ENCODE data around the gene CTDSPL2.

The CTDSPL2 gene

GRCh38 chr15:44565387-44566154 is 138.1 kb downstream of the CTDSPL2 start:
- no peak for TF ChIP-seq CTCF (IDR thresholded peaks at IDR 0.05; ENCODE audit: low read depth, low read length)
- no peak overlapping the region for H3K4me3 ChIP-seq (ENCODE audit: low read depth, low read length)

- TF ChIP-seq CTCF (IDR thresholded peaks at IDR 0.05; ENCODE audit: low read depth, low read length) = no peak
- no peak overlapping the region for H3K4me3 ChIP-seq (ENCODE audit: low read depth, low read length)
These were observed 138.7 kb downstream of the CTDSPL2 start for GRCh38 chr15:44566155-44566540.

- TF ChIP-seq CTCF (IDR thresholded peaks at IDR 0.05; ENCODE audit: low read depth, low read length) = no peak
- H3K4me3 ChIP-seq (ENCODE audit: low read depth, low read length) = no peak overlapping the region
These were observed 140.9 kb downstream of the CTDSPL2 start for GRCh38 chr15:44568338-44568737.

GRCh38 chr15:44569316-44569715 is 141.9 kb downstream of the CTDSPL2 start:
- no peak for TF ChIP-seq CTCF (IDR thresholded peaks at IDR 0.05; ENCODE audit: low read depth, low read length)
- no peak overlapping the region for H3K4me3 ChIP-seq (ENCODE audit: low read depth, low read length)

- H3K4me3 ChIP-seq (ENCODE audit: low read depth, low read length) = no peak overlapping the region
- no peak for TF ChIP-seq CTCF (IDR thresholded peaks at IDR 0.05; ENCODE audit: low read depth, low read length)
These were observed 142.9 kb downstream of the CTDSPL2 start for GRCh38 chr15:44570361-44570760.

GRCh38 chr15:44573386-44573785 is 146.0 kb downstream of the CTDSPL2 start:
- no peak for TF ChIP-seq CTCF (IDR thresholded peaks at IDR 0.05; ENCODE audit: low read depth, low read length)
- no peak overlapping the region for H3K4me3 ChIP-seq (ENCODE audit: low read depth, low read length)

- TF ChIP-seq CTCF (IDR thresholded peaks at IDR 0.05; ENCODE audit: low read depth, low read length) = no peak
- H3K4me3 ChIP-seq (ENCODE audit: low read depth, low read length) = no peak overlapping the region
These were observed 147.3 kb downstream of the CTDSPL2 start for GRCh38 chr15:44574734-44575133.

Data from WI38 (cell line).